Neural progenitor cell (in vitro differentiated cells): Measurements from ENCODE around the gene ZC3HAV1L. TPM values are rescaled to one million over a fixed set of nuclear protein-coding genes. Genes with fewer than 3 reads are reported as not detected.

Source experiments
- DNase-seq: peaks from one replicate; pipeline ENCODE4 v3.0.0-alpha.2; 2016; ENCODE audit warnings: low spot score
- H2AFZ ChIP-seq: fragments of 200-600 bp; sonication (generic); replicated peaks from 2 replicates; pipeline ENCODE4 v1.6.1; 2016; ENCODE audit warnings: antibody characterized with exemption
- H3F3A ChIP-seq: fragments of 200-600 bp; sonication (generic); 2 replicates; pipeline ENCODE4 v1.6.1; 2016; ENCODE audit warnings: antibody characterized with exemption, low read depth
- H3K27ac ChIP-seq: fragments of 200-600 bp; sonication (generic); 2 replicates; pipeline ENCODE4 v1.5.1; 2016; ENCODE audit warnings: mild to moderate bottlenecking
- H3K27me3 ChIP-seq: fragments of 200-600 bp; sonication (generic); 2 replicates; pipeline ENCODE4 v1.6.1; 2016; ENCODE audit warnings: mild to moderate bottlenecking, moderate library complexity
- H3K36me3 ChIP-seq: fragments of 200-600 bp; sonication (generic); 2 replicates; pipeline ENCODE4 v1.5.1; 2016
- H3K4me1 ChIP-seq: fragments of 200-600 bp; sonication (generic); 2 replicates; pipeline ENCODE4 v1.6.1; 2016; ENCODE audit warnings: mixed run types
- H3K4me2 ChIP-seq: fragments of 200-600 bp; sonication (generic); 2 replicates; pipeline ENCODE4 v1.6.1; 2016
- H3K4me3 ChIP-seq: fragments of 200-600 bp; sonication (generic); 2 replicates; pipeline ENCODE4 v1.5.1; 2016
- H3K79me2 ChIP-seq: fragments of 200-600 bp; sonication (generic); 2 replicates; pipeline ENCODE4 v1.6.1; 2016; ENCODE audit warnings: low read depth
- H3K9ac ChIP-seq: fragments of 200-600 bp; sonication (generic); 2 replicates; pipeline ENCODE4 v1.6.1; 2016
- H3K9me3 ChIP-seq: fragments of 200-600 bp; sonication (generic); 2 replicates; pipeline ENCODE4 v1.5.1; 2016; ENCODE audit warnings: low read depth
- H4K20me1 ChIP-seq: fragments of 200-600 bp; sonication (generic); 2 replicates; pipeline ENCODE4 v1.6.1; 2016; ENCODE audit warnings: low read depth
- H3K27ac Mint-ChIP-seq: 3 replicates; pipeline ENCODE4 v1.8.0; 2021; ENCODE audit warnings: mixed read lengths
- H3K27me3 Mint-ChIP-seq: 2 replicates; pipeline ENCODE4 v1.8.0; 2022; ENCODE audit warnings: low read depth, mild to moderate bottlenecking, inconsistent platforms, moderate library complexity, mixed read lengths; ENCODE audit not compliant: insufficient read depth
- H3K36me3 Mint-ChIP-seq: 3 replicates; pipeline ENCODE4 v1.8.0; 2021; ENCODE audit warnings: mixed read lengths
- H3K4me1 Mint-ChIP-seq: 3 replicates; pipeline ENCODE4 v1.8.0; 2021; ENCODE audit warnings: mixed read lengths
- H3K4me3 Mint-ChIP-seq: 3 replicates; pipeline ENCODE4 v1.8.0; 2021; ENCODE audit warnings: mild to moderate bottlenecking, moderate library complexity, mixed read lengths
- H3K9me3 Mint-ChIP-seq: 3 replicates; pipeline ENCODE4 v1.8.0; 2020; ENCODE audit warnings: mixed read lengths
- CTCF ChIP-seq: fragments of 200-600 bp; sonication (generic); IDR thresholded peaks from 2 replicates; pipeline ENCODE4 v1.5.1; 2017; ENCODE audit warnings: antibody characterized with exemption, mild to moderate bottlenecking
- EZH2 ChIP-seq: fragments of 200-600 bp; sonication (generic); IDR thresholded peaks from 2 replicates; pipeline ENCODE4 v1.6.1; 2017; ENCODE audit warnings: antibody characterized with exemption, mild to moderate bottlenecking, moderate library complexity
- EZH2phosphoT487 ChIP-seq: fragments of 200-600 bp; sonication (generic); IDR thresholded peaks from 2 replicates; pipeline ENCODE4 v1.6.1; 2017; ENCODE audit warnings: antibody characterized with exemption
- total RNA-seq: library from RNA; depleted of rRNA; stranded (reverse); fragments of >200 nt; gene quantifications from 2 replicates; pipeline ENCODE4 v1.2.3, GENCODE V29; 2015; ENCODE audit warnings: low replicate concordance

The ZC3HAV1L gene
- total RNA-seq, 1 donor from 2014 or later = 7.1 TPM

- TF ChIP-seq EZH2phosphoT487 (no peak), CTCF (no peak), EZH2 (no peak)
- no peak overlapping the region for H3K4me2 ChIP-seq
- no peak overlapping the region for H3K27ac Mint-ChIP-seq
These were observed 13.3 kb upstream of the ZC3HAV1L start for GRCh38 chr7:139049111-139049510.

GRCh38 chr7:139047970-139048369 lies 12.1 kb upstream of the ZC3HAV1L start:
- no peak for TF ChIP-seq CTCF
- TF ChIP-seq EZH2 = no peak
- TF ChIP-seq EZH2phosphoT487 = no peak
- H3K9me3 Mint-ChIP-seq = no peaks in the 10 kb centered on the region

More at GRCh38 chr7:139049111-139049510, 13.3 kb upstream of the ZC3HAV1L start:
- Mint-ChIP-seq H3K4me1 (no peaks in the 10 kb centered on the region), H3K36me3 (peaks cover 1% of the 10 kb centered on the region), H3K27me3 (peaks cover 2% of the 10 kb centered on the region), H3K4me3 (no peak overlapping the region), H3K9me3 (no peaks in the 10 kb centered on the region)
- DNase-seq = no peak
- no peak overlapping the region for H2AFZ ChIP-seq
- H4K20me1 ChIP-seq = no peaks in the 10 kb centered on the region
- no peaks in the 10 kb centered on the region for H3F3A ChIP-seq
- no peaks in the 10 kb centered on the region for H3K79me2 ChIP-seq
- H3K27ac ChIP-seq = no peak overlapping the region
- H3K9me3 ChIP-seq = no peaks in the 10 kb centered on the region
- no peak overlapping the region for H3K4me3 ChIP-seq
- no peak overlapping the region for H3K9ac ChIP-seq
- H3K4me1 ChIP-seq = peaks cover 8% of the 10 kb centered on the region
- no peaks in the 10 kb centered on the region for H3K36me3 ChIP-seq
- H3K27me3 ChIP-seq = no peaks in the 10 kb centered on the region

DNA sequence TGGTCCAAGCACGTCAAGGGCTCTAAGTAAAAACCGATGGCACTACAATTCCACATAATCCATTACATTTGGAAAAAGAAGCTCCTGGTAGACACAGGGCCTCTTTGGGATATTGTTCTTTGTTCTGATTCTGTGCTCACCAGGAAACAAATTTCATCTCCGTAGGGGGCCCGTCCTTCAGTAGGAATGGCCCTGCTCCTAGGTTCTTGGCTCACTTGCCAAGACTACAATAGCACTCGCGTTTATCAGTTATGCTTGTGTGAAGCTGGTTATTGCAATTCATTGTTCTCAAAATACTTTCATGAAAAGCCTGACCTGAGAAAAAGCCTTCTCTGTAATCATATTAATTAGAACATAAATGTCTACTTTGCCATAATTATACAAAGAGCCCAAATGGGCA lies 10.3 kb upstream of the ZC3HAV1L start:
- Histone ChIP-seq H3K4me3 (no peak overlapping the region), H3K4me2 (no peak overlapping the region), H3K9ac (no peak overlapping the region), H3K4me1 (peaks cover 8% of the 10 kb centered on the region), H3K36me3 (no peaks in the 10 kb centered on the region), H2AFZ (no peak overlapping the region), H3F3A (no peaks in the 10 kb centered on the region), H3K9me3 (no peaks in the 10 kb centered on the region), H3K27me3 (no peaks in the 10 kb centered on the region), H3K79me2 (no peaks in the 10 kb centered on the region), H4K20me1 (no peaks in the 10 kb centered on the region), H3K27ac (no peak overlapping the region)
- H3K27ac Mint-ChIP-seq = no peak overlapping the region
- no peak overlapping the region for H3K4me3 Mint-ChIP-seq
- H3K36me3 Mint-ChIP-seq = peaks cover 1% of the 10 kb centered on the region
- DNase-seq = no peak
- H3K9me3 Mint-ChIP-seq = no peaks in the 10 kb centered on the region
- TF ChIP-seq CTCF = no peak
- TF ChIP-seq EZH2 = no peak
- TF ChIP-seq EZH2phosphoT487 = no peak
- peaks cover 2% of the 10 kb centered on the region for H3K27me3 Mint-ChIP-seq
- no peaks in the 10 kb centered on the region for H3K4me1 Mint-ChIP-seq

More at GRCh38 chr7:139047970-139048369, 12.1 kb upstream of the ZC3HAV1L start:
- Histone ChIP-seq H4K20me1 (no peaks in the 10 kb centered on the region), H2AFZ (no peak overlapping the region), H3F3A (no peaks in the 10 kb centered on the region), H3K79me2 (no peaks in the 10 kb centered on the region), H3K4me3 (no peak overlapping the region), H3K4me1 (peaks cover 8% of the 10 kb centered on the region), H3K27me3 (no peaks in the 10 kb centered on the region), H3K9me3 (no peaks in the 10 kb centered on the region), H3K9ac (no peak overlapping the region), H3K4me2 (no peak overlapping the region), H3K36me3 (no peaks in the 10 kb centered on the region), H3K27ac (no peak overlapping the region)
- H3K27me3 Mint-ChIP-seq = peaks cover 2% of the 10 kb centered on the region
- H3K4me1 Mint-ChIP-seq = no peaks in the 10 kb centered on the region
- DNase-seq = no peak
- no peak overlapping the region for H3K4me3 Mint-ChIP-seq
- H3K27ac Mint-ChIP-seq = no peak overlapping the region
- peaks cover 1% of the 10 kb centered on the region for H3K36me3 Mint-ChIP-seq
